C1 segment of cervical spinal cord (tissue), 14 donors: Measurements from ENCODE around the gene MLLT3.

Experiments
- DNase-seq, 14 donors: peaks; one replicate each; lab custom pipeline; 2025; lab: John Stamatoyannopoulos, UW

MLLT3 gene

GRCh38 chr9:20418485-20418884 is 203.8 kb downstream of the MLLT3 start:
- no peak for DNase-seq

DNA sequence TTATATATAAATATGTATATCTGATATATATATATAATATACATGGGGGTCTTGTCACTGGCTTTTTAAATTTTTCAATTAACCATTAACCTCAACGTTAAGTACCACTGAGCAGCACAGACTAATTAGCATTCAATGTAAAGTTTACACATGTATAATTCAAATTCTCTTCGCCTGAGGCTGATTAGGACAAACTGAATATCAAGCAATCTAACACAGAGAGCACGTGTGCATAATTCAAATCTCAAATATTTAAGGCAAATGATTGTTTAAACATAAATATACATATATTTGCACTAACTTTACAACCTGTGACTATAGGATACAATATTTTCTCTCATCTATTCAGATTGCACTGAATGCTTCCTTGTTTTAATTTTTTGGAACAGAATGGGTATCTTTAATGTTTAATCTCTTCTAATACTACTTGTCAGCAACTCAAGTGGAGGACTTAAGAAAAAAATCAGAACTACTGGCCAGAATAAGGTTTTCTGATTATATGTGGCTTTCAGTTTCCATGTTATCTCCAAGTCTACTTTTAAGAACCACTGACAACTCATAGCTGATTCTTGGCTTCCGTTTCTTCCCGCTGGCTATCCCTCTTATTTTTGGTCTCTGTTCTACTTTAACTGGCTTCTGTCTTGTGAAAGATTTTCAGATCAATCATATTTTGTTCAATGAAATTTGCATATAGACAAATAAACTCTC is 204.8 kb downstream of the MLLT3 start:
- no peak for DNase-seq

DNA sequence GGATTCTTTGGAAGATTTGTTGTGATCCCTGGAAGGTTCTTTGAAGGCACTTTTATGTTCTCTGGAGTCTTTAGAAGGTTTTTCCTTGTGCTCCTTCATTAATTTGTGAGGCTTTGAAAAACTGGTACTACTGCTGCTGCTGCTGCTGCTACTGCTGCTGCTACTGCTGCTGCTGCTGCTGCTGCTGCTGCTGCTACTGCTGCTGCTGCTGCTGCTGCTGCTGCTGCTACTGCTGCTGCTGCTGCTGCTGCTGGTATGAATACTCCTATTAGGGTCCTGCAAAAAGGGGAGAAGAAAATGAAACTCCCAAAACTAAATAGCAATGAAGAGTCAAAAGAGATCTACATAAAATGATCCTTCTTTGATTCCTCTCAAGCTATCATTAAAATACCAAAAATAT is 208.1 kb downstream of the MLLT3 start:
- DNase-seq, result no peak

DNA sequence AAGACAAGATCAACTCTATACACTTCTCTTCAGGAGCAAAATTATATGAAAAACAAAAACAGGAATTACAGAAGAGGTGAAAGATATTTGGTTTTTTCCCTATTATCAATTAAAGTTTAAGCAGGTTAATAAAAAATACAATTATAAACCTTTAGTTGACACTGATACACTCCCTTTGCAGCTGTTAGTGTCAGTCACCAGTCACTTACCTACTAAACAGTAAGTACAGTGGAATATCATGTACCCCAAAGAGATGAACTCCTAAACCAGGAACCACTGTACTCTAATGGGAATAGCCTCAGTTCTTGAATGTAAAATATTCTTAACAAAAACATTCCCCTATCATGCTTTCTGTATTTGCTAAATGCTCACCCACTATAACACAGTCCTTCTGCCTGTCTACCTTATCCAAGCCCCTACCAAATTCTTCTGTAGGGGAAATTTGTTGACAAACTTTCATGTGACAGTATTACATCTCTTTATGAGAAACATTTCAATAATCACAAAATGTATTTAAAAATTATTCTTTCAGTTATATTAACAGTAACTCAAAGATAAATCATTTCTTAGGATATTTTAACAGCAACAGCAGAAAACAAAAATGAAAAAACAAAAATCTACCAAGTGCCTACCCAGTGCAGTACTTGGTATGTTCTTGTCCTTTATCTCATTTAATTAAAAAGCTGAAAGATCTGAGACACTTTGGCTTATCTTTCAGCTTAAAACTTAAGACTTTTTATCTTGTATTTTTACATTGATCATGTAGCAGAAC is 212.8 kb downstream of the MLLT3 start:
- DNase-seq, result no peak

DNA sequence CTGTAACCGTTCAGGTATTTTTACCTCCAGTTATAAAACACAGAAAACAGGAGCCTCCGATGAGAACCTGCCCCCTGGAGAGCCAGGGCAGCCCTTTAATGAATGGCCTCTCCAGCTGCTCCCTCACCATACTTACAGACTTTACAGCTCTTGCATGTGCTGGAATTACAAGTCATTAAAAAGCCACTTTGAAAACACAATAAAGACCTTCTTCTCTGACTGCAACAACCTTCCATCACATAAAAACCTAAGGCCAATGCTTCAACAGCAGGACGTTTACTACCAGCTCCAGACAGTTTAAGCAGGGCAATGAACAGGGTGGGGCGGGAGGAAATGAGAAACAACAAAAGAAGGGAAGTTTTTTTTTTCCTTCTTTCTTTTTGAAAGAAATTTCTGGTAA is 213.8 kb downstream of the MLLT3 start:
- no peak for DNase-seq

- DNase-seq, result no peak
These were observed 215.3 kb downstream of the MLLT3 start for GRCh38 chr9:20407013-20407412.

- DNase-seq, result no peak
These were observed 216.0 kb downstream of the MLLT3 start for GRCh38 chr9:20406344-20406743.

GRCh38 chr9:20405616-20406015 is 216.7 kb downstream of the MLLT3 start:
- DNase-seq, result no peak

DNA sequence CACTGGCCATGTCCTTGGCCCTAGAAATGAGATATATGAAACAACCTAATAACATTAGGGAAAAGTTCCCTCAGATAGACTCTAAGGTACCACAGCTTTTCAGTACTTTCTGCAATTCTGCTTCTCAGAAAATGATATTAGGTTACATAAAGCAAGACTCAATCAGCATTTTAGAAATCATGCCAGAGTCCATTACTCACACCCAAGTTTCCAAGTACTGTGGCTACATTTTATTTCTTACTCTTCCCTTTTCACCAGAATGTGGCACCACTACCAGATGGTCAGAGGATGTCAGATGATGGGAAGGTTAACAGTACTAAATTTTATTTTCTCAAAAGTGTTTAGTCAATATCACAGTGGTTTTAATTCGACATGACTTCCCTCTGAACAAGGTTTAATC is 217.2 kb downstream of the MLLT3 start:
- no peak for DNase-seq

GRCh38 chr9:20404192-20404813 is 218.0 kb downstream of the MLLT3 start:
- no peak for DNase-seq

GRCh38 chr9:20403346-20403745 is 219.0 kb downstream of the MLLT3 start:
- no peak for DNase-seq

GRCh38 chr9:20402273-20402875 is 219.9 kb downstream of the MLLT3 start:
- DNase-seq, result no peak

- DNase-seq, result no peak
These were observed 223.6 kb downstream of the MLLT3 start for GRCh38 chr9:20398536-20399338.

DNA sequence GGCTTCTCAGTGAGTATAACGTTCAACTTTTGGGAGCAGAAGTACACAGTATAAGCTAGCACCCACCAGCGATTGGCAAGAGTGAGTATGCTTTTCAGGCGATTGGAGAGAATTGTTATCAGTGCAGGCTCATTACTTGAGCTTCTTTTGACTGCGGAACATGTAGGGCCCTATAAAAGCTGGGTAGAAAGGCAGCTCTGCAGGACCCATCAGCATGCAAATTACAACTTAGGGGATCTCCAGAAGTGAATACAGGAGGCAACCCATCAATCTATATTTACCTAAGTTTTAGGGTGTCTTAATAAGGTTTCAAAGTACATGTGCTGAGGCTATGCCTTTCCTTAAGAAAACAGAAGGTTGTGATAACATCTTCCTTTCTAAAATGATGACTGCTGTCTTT is 225.0 kb downstream of the MLLT3 start:
- DNase-seq, result no peak

DNA sequence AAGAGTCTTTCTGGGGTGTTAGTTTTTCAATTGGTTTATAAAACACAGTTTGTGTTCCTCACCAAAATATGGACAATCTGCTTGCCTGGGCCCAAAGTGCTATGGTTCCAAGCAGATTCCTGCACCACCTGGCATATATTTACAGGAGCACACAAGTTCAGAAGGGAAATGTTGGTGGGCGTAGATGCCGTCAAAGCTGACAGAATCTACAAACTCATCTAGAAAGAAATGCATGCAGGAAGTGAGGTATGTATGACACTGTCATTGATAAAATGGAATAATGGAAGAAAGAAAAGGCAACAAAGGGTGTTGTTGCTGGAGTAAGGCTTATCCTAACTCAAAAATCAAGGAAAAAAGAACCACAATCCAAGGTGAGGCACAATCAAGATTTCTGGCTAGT is 225.8 kb downstream of the MLLT3 start:
- no peak for DNase-seq

DNA sequence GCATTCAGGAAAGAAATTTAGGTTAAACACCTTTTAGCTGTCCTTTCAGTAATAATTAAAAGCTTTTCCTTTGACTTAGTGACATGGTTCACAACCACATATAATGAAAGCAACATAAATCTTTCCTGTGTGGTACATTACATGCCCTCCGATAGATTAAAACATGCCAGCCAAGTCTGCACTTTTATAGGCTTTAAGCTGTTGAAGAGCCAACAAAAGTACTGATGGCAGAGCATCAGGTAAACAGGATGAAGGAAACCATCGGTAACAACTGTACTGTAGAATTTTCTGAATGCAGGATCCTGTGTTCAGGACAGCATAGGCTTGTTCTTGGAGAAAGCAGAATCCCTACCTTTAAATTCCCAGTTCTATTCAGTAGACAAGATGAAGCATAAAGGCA is 226.6 kb downstream of the MLLT3 start:
- no peak for DNase-seq

DNA sequence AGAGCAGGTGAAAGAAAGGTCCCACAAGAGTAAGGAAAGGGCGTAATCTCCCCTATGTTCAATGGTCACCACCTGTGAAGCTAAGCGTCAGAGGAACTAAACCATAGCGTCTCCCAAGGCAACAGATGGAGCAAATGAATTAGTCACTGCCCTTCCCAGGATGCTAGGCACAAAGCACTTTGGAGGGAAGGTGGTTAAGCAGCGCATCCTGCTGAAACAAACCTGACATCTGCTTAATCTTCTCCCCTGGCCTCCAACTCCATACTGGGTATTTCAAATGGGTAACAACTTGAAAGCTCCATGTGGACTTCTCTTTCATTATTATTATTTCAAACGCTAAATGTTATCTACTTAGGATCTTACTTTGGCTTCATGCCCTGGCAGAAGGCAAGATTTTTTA is 227.3 kb downstream of the MLLT3 start:
- DNase-seq, result peak in 1 of 14 donors; percentile 32

DNA sequence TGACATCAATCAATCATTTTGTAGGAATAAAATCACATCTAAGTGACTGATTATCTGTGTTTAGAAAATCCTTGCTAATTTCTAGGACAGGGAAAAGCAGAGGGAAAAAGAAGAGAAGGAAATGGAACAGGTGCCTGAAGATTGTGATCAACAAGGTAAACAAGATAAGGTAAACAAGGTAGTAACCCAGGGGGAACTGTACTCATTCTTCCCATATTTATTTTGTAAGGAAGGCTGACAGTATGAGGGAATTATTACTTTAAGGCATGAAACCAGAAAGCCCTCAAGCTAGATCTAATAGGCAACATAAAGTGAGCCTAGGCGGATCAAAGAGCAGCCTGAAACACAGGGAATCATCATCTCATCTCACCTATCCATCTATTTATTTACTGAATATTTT is 231.1 kb downstream of the MLLT3 start:
- no peak for DNase-seq

DNA sequence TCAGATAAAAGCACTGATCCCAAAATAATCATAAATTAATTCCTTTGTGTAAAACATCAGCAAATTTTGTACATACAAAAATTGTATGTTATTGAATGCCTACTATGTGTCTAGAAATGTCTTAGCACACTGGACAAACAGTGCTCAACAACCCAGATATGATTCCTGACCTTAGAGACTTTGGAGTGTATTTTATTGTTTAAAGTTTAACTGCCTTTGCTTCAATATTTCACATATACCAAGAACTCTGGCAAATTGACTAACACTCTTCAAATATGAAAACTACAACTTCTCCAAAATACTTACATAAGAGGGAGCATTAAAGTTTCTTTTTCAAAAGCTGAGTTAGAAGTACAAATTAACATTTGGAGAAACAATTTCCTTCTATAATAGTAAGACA is 231.9 kb downstream of the MLLT3 start:
- no peak for DNase-seq

- no peak for DNase-seq
These were observed 235.2 kb downstream of the MLLT3 start for GRCh38 chr9:20387062-20387461.

DNA sequence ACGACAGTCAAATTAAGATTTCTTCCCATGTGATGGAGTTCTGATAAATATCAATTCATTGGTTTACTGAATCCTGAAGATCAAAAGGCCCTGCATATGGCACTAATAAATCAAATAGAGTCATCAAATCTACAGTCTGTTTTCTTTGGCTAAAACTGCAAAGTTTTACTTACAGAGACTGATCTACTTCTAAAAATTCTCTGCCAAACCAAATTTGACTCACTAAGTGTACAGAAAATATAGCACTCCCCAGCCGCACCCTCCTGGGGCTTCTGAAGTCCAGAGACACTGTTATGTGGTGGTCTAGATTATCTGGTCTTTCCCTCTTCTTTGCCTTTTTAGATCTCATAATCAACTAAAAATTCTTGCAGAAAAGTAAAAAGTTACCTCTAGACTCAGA is 237.7 kb downstream of the MLLT3 start:
- DNase-seq, result no peak
